ENCODE measurements around the gene CUX1.

CUX1 gene

GRCh38 chr7:102214477-102215072, 397.1 kb downstream of the CUX1 start:
- FAIRE-seq = no peak
- no peak for DNase-seq (ENCODE audit: insufficient read length, low spot score)
- TF ChIP-seq SPI1 (IDR thresholded peaks at IDR 0.05; ENCODE audit: low read depth, low read length) (no peak), POU2F2 (IDR thresholded peaks at IDR 0.05; ENCODE audit: low read depth, low read length) (no peak), POLR2AphosphoS5 (IDR thresholded peaks at IDR 0.05; ENCODE audit: low read depth, low read length) (no peak), TAF1 (IDR thresholded peaks at IDR 0.05; ENCODE audit: low read depth, low read length) (no peak), POLR2A (IDR thresholded peaks at IDR 0.05; ENCODE audit: low read depth, low read length) (no peak), PAX5 (IDR thresholded peaks at IDR 0.05; ENCODE audit: insufficient read depth, low read length, severe bottlenecking) (no peak)

GRCh38 chr7:102215256-102215655, 397.8 kb downstream of the CUX1 start:
- no peak for FAIRE-seq
- DNase-seq (ENCODE audit: insufficient read length, low spot score) = no peak
- no peak for TF ChIP-seq TAF1 (IDR thresholded peaks at IDR 0.05; ENCODE audit: low read depth, low read length)
- TF ChIP-seq POU2F2 (IDR thresholded peaks at IDR 0.05; ENCODE audit: low read depth, low read length) = no peak
- TF ChIP-seq PAX5 (IDR thresholded peaks at IDR 0.05; ENCODE audit: insufficient read depth, low read length, severe bottlenecking) = no peak
- no peak for TF ChIP-seq POLR2AphosphoS5 (IDR thresholded peaks at IDR 0.05; ENCODE audit: low read depth, low read length)
- TF ChIP-seq SPI1 (IDR thresholded peaks at IDR 0.05; ENCODE audit: low read depth, low read length) = no peak
- no peak for TF ChIP-seq POLR2A (IDR thresholded peaks at IDR 0.05; ENCODE audit: low read depth, low read length)

GRCh38 chr7:102215711-102216110, 398.3 kb downstream of the CUX1 start:
- FAIRE-seq = no peak
- TF ChIP-seq SPI1 (IDR thresholded peaks at IDR 0.05; ENCODE audit: low read depth, low read length) (no peak), POLR2A (IDR thresholded peaks at IDR 0.05; ENCODE audit: low read depth, low read length) (no peak), PAX5 (IDR thresholded peaks at IDR 0.05; ENCODE audit: insufficient read depth, low read length, severe bottlenecking) (no peak), POLR2AphosphoS5 (IDR thresholded peaks at IDR 0.05; ENCODE audit: low read depth, low read length) (no peak), TAF1 (IDR thresholded peaks at IDR 0.05; ENCODE audit: low read depth, low read length) (no peak), POU2F2 (IDR thresholded peaks at IDR 0.05; ENCODE audit: low read depth, low read length) (no peak)

GRCh38 chr7:102216573-102217314, 399.3 kb downstream of the CUX1 start:
- DNase-seq (ENCODE audit: insufficient read length, low spot score) (no peak), FAIRE-seq (peak; percentile 33)
- TF ChIP-seq POLR2A (IDR thresholded peaks at IDR 0.05; ENCODE audit: low read depth, low read length) (no peak), TAF1 (IDR thresholded peaks at IDR 0.05; ENCODE audit: low read depth, low read length) (no peak)

More at GRCh38 chr7:102215711-102216110, 398.3 kb downstream of the CUX1 start:
- no peak for DNase-seq (ENCODE audit: insufficient read length, low spot score)

GRCh38 chr7:102220229-102220850, 402.9 kb downstream of the CUX1 start:
- FAIRE-seq (no peak), DNase-seq (ENCODE audit: insufficient read length, low spot score) (no peak)
- no peak for TF ChIP-seq PAX5 (IDR thresholded peaks at IDR 0.05; ENCODE audit: insufficient read depth, low read length, severe bottlenecking)
- TF ChIP-seq SPI1 (IDR thresholded peaks at IDR 0.05; ENCODE audit: low read depth, low read length) = no peak
- TF ChIP-seq POU2F2 (IDR thresholded peaks at IDR 0.05; ENCODE audit: low read depth, low read length) = no peak
- no peak for TF ChIP-seq TAF1 (IDR thresholded peaks at IDR 0.05; ENCODE audit: low read depth, low read length)
- TF ChIP-seq POLR2AphosphoS5 (IDR thresholded peaks at IDR 0.05; ENCODE audit: low read depth, low read length) = no peak
- no peak for TF ChIP-seq POLR2A (IDR thresholded peaks at IDR 0.05; ENCODE audit: low read depth, low read length)

GRCh38 chr7:102220960-102221800, 403.8 kb downstream of the CUX1 start:
- no peak for TF ChIP-seq SPI1 (IDR thresholded peaks at IDR 0.05; ENCODE audit: low read depth, low read length)
- no peak for TF ChIP-seq POLR2A (IDR thresholded peaks at IDR 0.05; ENCODE audit: low read depth, low read length)
- TF ChIP-seq TAF1 (IDR thresholded peaks at IDR 0.05; ENCODE audit: low read depth, low read length) = no peak
- TF ChIP-seq PAX5 (IDR thresholded peaks at IDR 0.05; ENCODE audit: insufficient read depth, low read length, severe bottlenecking) = no peak
- no peak for TF ChIP-seq POLR2AphosphoS5 (IDR thresholded peaks at IDR 0.05; ENCODE audit: low read depth, low read length)
- TF ChIP-seq POU2F2 (IDR thresholded peaks at IDR 0.05; ENCODE audit: low read depth, low read length) = no peak
- no peak for DNase-seq (ENCODE audit: insufficient read length, low spot score)
- FAIRE-seq = no peak

- TF ChIP-seq TAF1 (IDR thresholded peaks at IDR 0.05; ENCODE audit: low read depth, low read length) (no peak), POU2F2 (IDR thresholded peaks at IDR 0.05; ENCODE audit: low read depth, low read length) (no peak), SPI1 (IDR thresholded peaks at IDR 0.05; ENCODE audit: low read depth, low read length) (no peak), PAX5 (IDR thresholded peaks at IDR 0.05; ENCODE audit: insufficient read depth, low read length, severe bottlenecking) (no peak), POLR2AphosphoS5 (IDR thresholded peaks at IDR 0.05; ENCODE audit: low read depth, low read length) (no peak), POLR2A (IDR thresholded peaks at IDR 0.05; ENCODE audit: low read depth, low read length) (no peak)
- FAIRE-seq = no peak
- DNase-seq (ENCODE audit: insufficient read length, low spot score) = no peak
Observed at GRCh38 chr7:102221961-102222360, 404.5 kb downstream of the CUX1 start.

GRCh38 chr7:102222445-102222844, 405.0 kb downstream of the CUX1 start:
- DNase-seq (ENCODE audit: insufficient read length, low spot score) (no peak), FAIRE-seq (no peak)
- TF ChIP-seq PAX5 (IDR thresholded peaks at IDR 0.05; ENCODE audit: insufficient read depth, low read length, severe bottlenecking) (no peak), TAF1 (IDR thresholded peaks at IDR 0.05; ENCODE audit: low read depth, low read length) (no peak), POLR2AphosphoS5 (IDR thresholded peaks at IDR 0.05; ENCODE audit: low read depth, low read length) (no peak), POLR2A (IDR thresholded peaks at IDR 0.05; ENCODE audit: low read depth, low read length) (no peak), POU2F2 (IDR thresholded peaks at IDR 0.05; ENCODE audit: low read depth, low read length) (no peak), SPI1 (IDR thresholded peaks at IDR 0.05; ENCODE audit: low read depth, low read length) (no peak)

GRCh38 chr7:102223184-102223583, 405.8 kb downstream of the CUX1 start:
- DNase-seq (ENCODE audit: insufficient read length, low spot score) (no peak), FAIRE-seq (no peak)
- no peak for TF ChIP-seq POU2F2 (IDR thresholded peaks at IDR 0.05; ENCODE audit: low read depth, low read length)
- no peak for TF ChIP-seq POLR2A (IDR thresholded peaks at IDR 0.05; ENCODE audit: low read depth, low read length)
- no peak for TF ChIP-seq POLR2AphosphoS5 (IDR thresholded peaks at IDR 0.05; ENCODE audit: low read depth, low read length)
- TF ChIP-seq TAF1 (IDR thresholded peaks at IDR 0.05; ENCODE audit: low read depth, low read length) = no peak
- no peak for TF ChIP-seq SPI1 (IDR thresholded peaks at IDR 0.05; ENCODE audit: low read depth, low read length)
- no peak for TF ChIP-seq PAX5 (IDR thresholded peaks at IDR 0.05; ENCODE audit: insufficient read depth, low read length, severe bottlenecking)

All from GM12891 (cell line).